GM21423 (cell line): ENCODE data around the gene DVL2.

Source experiments
- ATAC-seq: cut with Tn5 transposase; IDR thresholded peaks from one replicate; pipeline ENCODE4 v1.9.1; 2021; ENCODE audit warnings: mild to moderate bottlenecking, moderate library complexity; ENCODE audit not compliant: unreplicated experiment

The DVL2 gene

GRCh38 chr17:7176107-7176840 is 58.0 kb downstream of the DVL2 start:
- no peak for ATAC-seq
